ENCODE results near the gene RAET1L. TPM values are rescaled to one million over a fixed set of nuclear protein-coding genes. Genes with fewer than 3 reads are reported as not detected.
"Not testable (repeated sequence)": the region's sequence is repeated elsewhere in the genome, so short reads cannot be mapped to it uniquely, and the experiment has no call there.

Gene RAET1L
- total RNA-seq, 1 donor from 2014 or later = not detected

- Histone ChIP-seq H3K9me3 (no peaks in the 10 kb centered on the region), H3K4me1 (peaks cover 4 to 11% of the 10 kb centered on the region in 2 donors), H3K36me3 (no peaks in the 10 kb centered on the region), H3K27me3 (peaks cover 11% of the 10 kb centered on the region), H3K27ac (no peak overlapping the region), H3K4me3 (peak overlapping the region; percentile 45 to 78)
- DNase-seq (ENCODE audit: low spot score in 2 of 2) = peak in 1 of 2 donors; percentile 61
- TF ChIP-seq CTCF (IDR thresholded peaks at IDR 0.05) = no peak
- intact Hi-C loops (cut with DNase I) = no loop called here
Observed at GRCh38 chr6:150004101-150004782, 21.1 kb downstream of the RAET1L start.

GRCh38 chr6:150003599-150003998, 21.7 kb downstream of the RAET1L start:
- intact Hi-C loops (cut with DNase I); H3K27ac ChIP-seq; H3K9me3 ChIP-seq; H3K36me3 ChIP-seq; H3K4me3 ChIP-seq: not testable (repeated sequence)
- H3K4me1 ChIP-seq = peaks cover 4 to 11% of the 10 kb centered on the region in 2 donors
- H3K27me3 ChIP-seq = peaks cover 11% of the 10 kb centered on the region
- peak in 1 of 2 donors; percentile 50 for DNase-seq (ENCODE audit: low spot score in 2 of 2)

- Histone ChIP-seq H3K36me3 (no peaks in the 10 kb centered on the region), H3K27me3 (peaks cover 2% of the 10 kb centered on the region), H3K4me1 (peaks cover 4 to 11% of the 10 kb centered on the region in 2 donors), H3K27ac (no peak overlapping the region), H3K4me3 (no peak overlapping the region), H3K9me3 (no peaks in the 10 kb centered on the region)
- intact Hi-C loops (cut with DNase I) = no loop called here
- DNase-seq (ENCODE audit: low spot score in 2 of 2) = no peak
- TF ChIP-seq CTCF (IDR thresholded peaks at IDR 0.05) = no peak
Observed at GRCh38 chr6:150002710-150003109, 22.6 kb downstream of the RAET1L start.

DNA sequence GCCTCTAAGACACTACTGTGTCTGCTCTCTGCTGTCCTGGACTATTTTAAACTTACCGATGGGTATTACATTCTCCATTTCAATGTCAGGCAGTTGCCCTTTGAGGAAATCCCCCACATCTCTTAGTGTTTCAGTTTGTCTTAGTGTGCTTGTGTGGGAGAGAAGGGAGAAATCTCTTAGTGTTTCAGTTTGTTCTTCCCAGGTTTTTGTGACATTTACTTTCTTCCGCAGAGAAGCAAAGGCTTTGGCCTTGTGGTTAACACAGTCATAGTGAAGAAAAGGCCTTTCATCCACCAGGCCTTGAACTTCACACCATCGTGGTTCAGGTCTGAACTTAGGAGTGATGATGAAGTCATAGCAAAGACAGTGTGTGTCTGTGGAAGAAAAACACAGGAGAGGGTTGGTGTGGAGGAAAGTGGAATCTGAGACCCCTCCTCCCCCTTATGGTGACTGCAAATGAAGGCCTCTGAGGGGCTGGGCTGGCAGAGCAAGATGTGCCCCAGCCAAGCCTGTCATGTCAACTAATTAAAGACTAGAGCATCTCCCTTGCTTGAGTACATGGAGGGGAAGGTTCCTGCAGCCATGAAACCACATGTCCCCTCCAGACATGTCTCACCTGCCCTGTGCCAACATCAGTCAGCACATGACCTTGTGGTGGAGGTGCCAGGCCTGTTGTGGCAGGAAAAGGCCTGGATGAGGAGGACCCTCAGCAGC, 23.9 kb downstream of the RAET1L start:
- H3K27ac ChIP-seq = no peak overlapping the region
- no peak for TF ChIP-seq CTCF (IDR thresholded peaks at IDR 0.05)
- intact Hi-C loops (cut with DNase I) = no loop called here
- peaks cover 4 to 11% of the 10 kb centered on the region in 2 donors for H3K4me1 ChIP-seq
- no peak for DNase-seq (ENCODE audit: low spot score in 2 of 2)
- H3K9me3 ChIP-seq = no peaks in the 10 kb centered on the region
- no peaks in the 10 kb centered on the region for H3K27me3 ChIP-seq
- H3K36me3 ChIP-seq = no peaks in the 10 kb centered on the region
- no peak overlapping the region for H3K4me3 ChIP-seq

- Histone ChIP-seq H3K36me3 (no peaks in the 10 kb centered on the region), H3K9me3 (no peaks in the 10 kb centered on the region), H3K27me3 (no peaks in the 10 kb centered on the region), H3K4me3 (no peak overlapping the region), H3K27ac (no peak overlapping the region), H3K4me1 (peaks cover 3 to 4% of the 10 kb centered on the region in 2 donors)
- no peak for DNase-seq (ENCODE audit: low spot score in 2 of 2)
- no peak for TF ChIP-seq CTCF (IDR thresholded peaks at IDR 0.05)
- intact Hi-C loops (cut with DNase I) = no loop called here
Observed at GRCh38 chr6:149999636-150000035, 25.7 kb downstream of the RAET1L start.

GRCh38 chr6:149995971-149996370, 29.4 kb downstream of the RAET1L start:
- Histone ChIP-seq H3K4me1 (peaks cover 0 to 1% of the 10 kb centered on the region in 2 donors), H3K9me3 (no peaks in the 10 kb centered on the region), H3K36me3 (no peaks in the 10 kb centered on the region), H3K4me3 (no peak overlapping the region), H3K27me3 (no peaks in the 10 kb centered on the region), H3K27ac (no peak overlapping the region)
- no peak for DNase-seq (ENCODE audit: low spot score in 2 of 2)
- intact Hi-C loops (cut with DNase I) = no loop called here
- no peak for TF ChIP-seq CTCF (IDR thresholded peaks at IDR 0.05)

Measured in ascending aorta (tissue), 2 donors.